WTC11 (cell line): ENCODE data around the gene FAM13A. TPM values are rescaled to one million over a fixed set of nuclear protein-coding genes. Genes with fewer than 3 reads are reported as not detected.

Experiments used
- ATAC-seq: fragments of 200-7000 bp; cut with Tn5 transposase; 2 replicates; pipeline ENCODE4 v1.10.0; 2021; ENCODE audit warnings: mild to moderate bottlenecking, moderate library complexity
- CTCF ChIA-PET: fragments of 300-600 bp; sonication (Branson Sonifier 250); formaldehyde crosslinking; loops from one replicate; lab custom pipeline; 2021; ENCODE audit warnings: antibody characterized with exemption; lab: Charles Lee
- POLR2A ChIA-PET: fragments of 350-600 bp; sonication (Branson Sonifier 250); formaldehyde crosslinking; loops from one replicate; lab custom pipeline; 2021; ENCODE audit warnings: antibody characterized with exemption; lab: Charles Lee
- DNase-seq: peaks from one replicate; pipeline ENCODE4 v3.0.0; 2021; ENCODE audit warnings: low spot score
- H3K27ac Mint-ChIP-seq: 2 replicates; pipeline ENCODE4 v1.8.0; 2021; ENCODE audit warnings: mixed read lengths
- H3K27me3 Mint-ChIP-seq: 2 replicates; pipeline ENCODE4 v1.8.0; 2021; ENCODE audit warnings: low read depth, mild to moderate bottlenecking, moderate library complexity, mixed read lengths
- H3K36me3 Mint-ChIP-seq: 2 replicates; pipeline ENCODE4 v1.8.0; 2021; ENCODE audit warnings: mixed read lengths
- H3K4me1 Mint-ChIP-seq: 2 replicates; pipeline ENCODE4 v1.8.0; 2022; ENCODE audit warnings: mixed read lengths
- H3K4me3 Mint-ChIP-seq: 2 replicates; pipeline ENCODE4 v1.8.0; 2021; ENCODE audit warnings: mild to moderate bottlenecking, moderate library complexity, mixed read lengths
- H3K9me3 Mint-ChIP-seq: 2 replicates; pipeline ENCODE4 v1.8.0; 2021; ENCODE audit warnings: mixed read lengths
- CBFB ChIP-seq: sonication (generic); formaldehyde crosslinking; IDR thresholded peaks from 2 replicates; pipeline ENCODE4 v1.8.1; 2022; ENCODE audit warnings: mild to moderate bottlenecking, low read depth, missing genetic modification reagents
- CTCF ChIP-seq: fragments of 200-600 bp; IDR thresholded peaks from 2 replicates; pipeline ENCODE4 v1.8.0; 2022; ENCODE audit warnings: antibody characterized with exemption
- ELF4 ChIP-seq: sonication (generic); formaldehyde crosslinking; IDR thresholded peaks from 2 replicates; pipeline ENCODE4 v1.8.1; 2022; ENCODE audit warnings: low read depth, mild to moderate bottlenecking, moderate library complexity, missing genetic modification reagents
- ESRRA ChIP-seq: sonication (generic); formaldehyde crosslinking; IDR thresholded peaks from 2 replicates; pipeline ENCODE4 v1.8.1; 2022; ENCODE audit warnings: mild to moderate bottlenecking, missing genetic modification reagents, borderline replicate concordance
- FOXP1 ChIP-seq: sonication (generic); formaldehyde crosslinking; IDR thresholded peaks from 2 replicates; pipeline ENCODE4 v1.8.0; 2022; ENCODE audit warnings: missing genetic modification reagents, mild to moderate bottlenecking, moderate library complexity, borderline replicate concordance
- GTF2I ChIP-seq: fragments of 250-450 bp; sonication (Bioruptor Pico); conservative IDR thresholded peaks from 2 replicates; pipeline ENCODE4 v1.4.0; 2021; ENCODE audit warnings: mild to moderate bottlenecking
- JAZF1 ChIP-seq: fragments of 250-450 bp; sonication (Bioruptor Pico); IDR thresholded peaks from 2 replicates; pipeline ENCODE4 v1.9.0; 2021; ENCODE audit warnings: moderate library complexity, mild to moderate bottlenecking, inconsistent platforms
- JUN ChIP-seq: sonication (generic); formaldehyde crosslinking; IDR thresholded peaks from 2 replicates; pipeline ENCODE4 v1.8.0; 2023; ENCODE audit warnings: mild to moderate bottlenecking, missing genetic modification reagents
- MYBL2 ChIP-seq: sonication (generic); formaldehyde crosslinking; IDR thresholded peaks from 2 replicates; pipeline ENCODE4 v1.8.1; 2023; ENCODE audit warnings: mild to moderate bottlenecking, moderate library complexity, missing genetic modification reagents
- NFE2L1 ChIP-seq: sonication (generic); formaldehyde crosslinking; IDR thresholded peaks from 2 replicates; pipeline ENCODE4 v1.8.1; 2023; ENCODE audit warnings: missing genetic modification reagents
- NR3C1 ChIP-seq: sonication (generic); formaldehyde crosslinking; conservative IDR thresholded peaks from 2 replicates; pipeline ENCODE4 v1.8.1; 2023; ENCODE audit warnings: low read depth, mild to moderate bottlenecking, missing genetic modification reagents
- OVOL2 ChIP-seq: fragments of 250-450 bp; sonication (Bioruptor Pico); IDR thresholded peaks from 2 replicates; pipeline ENCODE4 v1.9.0; 2021; ENCODE audit warnings: mild to moderate bottlenecking, borderline replicate concordance
- RORB ChIP-seq: fragments of 250-450 bp; sonication (Bioruptor Pico); IDR thresholded peaks from 2 replicates; pipeline ENCODE4 v1.9.0; 2021; ENCODE audit warnings: mild to moderate bottlenecking
- SMAD3 ChIP-seq: sonication (generic); formaldehyde crosslinking; IDR thresholded peaks from 2 replicates; pipeline ENCODE4 v1.8.0; 2022; ENCODE audit warnings: missing genetic modification reagents, mild to moderate bottlenecking, borderline replicate concordance
- SOX15 ChIP-seq: fragments of 250-450 bp; sonication (Bioruptor Pico); IDR thresholded peaks from 2 replicates; pipeline ENCODE4 v1.9.0; 2021; ENCODE audit warnings: mild to moderate bottlenecking
- STAT6 ChIP-seq: sonication (generic); formaldehyde crosslinking; conservative IDR thresholded peaks from 2 replicates; pipeline ENCODE4 v1.8.1; 2023; ENCODE audit warnings: mild to moderate bottlenecking, low read depth, missing genetic modification reagents, moderate library complexity
- USF2 ChIP-seq: sonication (generic); formaldehyde crosslinking; IDR thresholded peaks from 2 replicates; pipeline ENCODE4 v1.8.1; 2023; ENCODE audit warnings: mild to moderate bottlenecking, missing genetic modification reagents, moderate library complexity
- ZNF263 ChIP-seq: sonication (generic); formaldehyde crosslinking; IDR thresholded peaks from 2 replicates; pipeline ENCODE4 v1.8.1; 2022; ENCODE audit warnings: low read depth, mild to moderate bottlenecking, moderate library complexity, missing genetic modification reagents
- ZNF281 ChIP-seq: sonication (generic); formaldehyde crosslinking; IDR thresholded peaks from 2 replicates; pipeline ENCODE4 v1.8.0; 2023; ENCODE audit warnings: mild to moderate bottlenecking, missing genetic modification reagents
- ZNF396 ChIP-seq: fragments of 250-450 bp; sonication (Bioruptor Pico); IDR thresholded peaks from 2 replicates; pipeline ENCODE4 v1.8.0; 2021; ENCODE audit warnings: mild to moderate bottlenecking, moderate library complexity, borderline replicate concordance
- ZNF532 ChIP-seq: fragments of 250-450 bp; sonication (Bioruptor Pico); IDR thresholded peaks from 2 replicates; pipeline ENCODE4 v1.9.0; 2021; ENCODE audit warnings: mild to moderate bottlenecking, borderline replicate concordance
- total RNA-seq: library from RNA; stranded (reverse); gene quantifications from 3 replicates; pipeline ENCODE4 v1.2.3, GENCODE V29; 2021

Gene FAM13A
- total RNA-seq, 1 experiment from 2014 or later: 14.6 TPM

GRCh38 chr4:88813013-88813412 lies 244.0 kb downstream of the FAM13A start (continued):
- no peak for TF ChIP-seq ZNF532 (CRISPR knock-in tag)
- TF ChIP-seq ZNF396 (CRISPR knock-in tag): no peak
- TF ChIP-seq STAT6 (CRISPR knock-in tag): no peak
- no peak for TF ChIP-seq ZNF263 (CRISPR knock-in tag)

- Mint-ChIP-seq H3K9me3 (no peaks in the 10 kb centered on the region), H3K4me3 (no peak overlapping the region), H3K27me3 (no peaks in the 10 kb centered on the region), H3K27ac (no peak overlapping the region), H3K36me3 (no peaks in the 10 kb centered on the region), H3K4me1 (peaks cover 31% of the 10 kb centered on the region)
- DNase-seq (no peak), ATAC-seq (no peak)
- no peak for TF ChIP-seq CBFB (CRISPR knock-in tag)
- no peak for TF ChIP-seq MYBL2 (CRISPR knock-in tag)
- no peak for TF ChIP-seq FOXP1 (CRISPR knock-in tag)
- TF ChIP-seq NFE2L1 (CRISPR knock-in tag): no peak
- no peak for TF ChIP-seq SOX15 (CRISPR knock-in tag)
- no peak for TF ChIP-seq GTF2I (CRISPR knock-in tag)
- TF ChIP-seq JAZF1 (CRISPR knock-in tag): no peak
- ChIA-PET CTCF (interaction anchor here (0.8 kb wide), 1 partner anchor 107 kb away, joined by 3 read pairs; no protein-coding TSS in a partner anchor), POLR2A (no interaction called here)
Measured at GRCh38 chr4:88812420-88812819, 244.6 kb downstream of the FAM13A start.

- POLR2A ChIA-PET: no interaction called here
- no peak for ATAC-seq
- CTCF ChIA-PET: interaction anchor here (0.8 kb wide), 1 partner anchor 106 kb away, joined by 3 read pairs; no protein-coding TSS in a partner anchor
- Mint-ChIP-seq H3K9me3 (no peaks in the 10 kb centered on the region), H3K36me3 (no peaks in the 10 kb centered on the region), H3K27me3 (no peaks in the 10 kb centered on the region), H3K4me1 (peaks cover 30% of the 10 kb centered on the region), H3K4me3 (no peak overlapping the region), H3K27ac (no peak overlapping the region)
- DNase-seq: no peak
- TF ChIP-seq SMAD3 (CRISPR knock-in tag): no peak
- no peak for TF ChIP-seq ELF4
- no peak for TF ChIP-seq NR3C1 (CRISPR knock-in tag)
- TF ChIP-seq RORB (CRISPR knock-in tag): no peak
- no peak for TF ChIP-seq FOXP1 (CRISPR knock-in tag)
- TF ChIP-seq CTCF: no peak
- no peak for TF ChIP-seq ESRRA
- TF ChIP-seq ZNF281: no peak
- TF ChIP-seq JUN (CRISPR knock-in tag): no peak
- TF ChIP-seq NFE2L1 (CRISPR knock-in tag): no peak
- TF ChIP-seq OVOL2 (CRISPR knock-in tag): no peak
- no peak for TF ChIP-seq USF2 (CRISPR knock-in tag)
Measured at GRCh38 chr4:88811904-88812303, 245.1 kb downstream of the FAM13A start.
